SK-N-SH (cell line): ENCODE results near the gene METTL23. TPM values are rescaled to one million over a fixed set of nuclear protein-coding genes. Genes with fewer than 3 reads are reported as not detected.

ENCODE experiments used
- CTCF ChIA-PET: fragments of 300-600, 350-600 bp; formaldehyde crosslinking; extraction: SDS; loops from one replicate; lab custom pipeline; 2021; lab: Yijun Ruan, JAX
- POLR2A ChIA-PET: fragments of 350-600 bp; sonication (Branson Sonifier 250); formaldehyde crosslinking; extraction: SDS; loops from one replicate; lab custom pipeline; 2020; ENCODE audit warnings: antibody characterized with exemption, inconsistent platforms; lab: Yijun Ruan, JAX
- DNase-seq: peaks from one replicate; pipeline ENCODE4 v3.0.0; 2012
- H2AFZ ChIP-seq: fragments of 200-600 bp; sonication (generic); 2 replicates; pipeline ENCODE4 v1.8.1; 2016; ENCODE audit warnings: antibody characterized with exemption, mild to moderate bottlenecking, low read depth
- H3F3A ChIP-seq: fragments of 200-600 bp; sonication (generic); replicated peaks from 2 replicates; pipeline ENCODE3; 2016; ENCODE audit warnings: antibody characterized with exemption, mild to moderate bottlenecking; ENCODE audit not compliant: insufficient read depth
- H3K27ac ChIP-seq, 2 experiments: fragments of 200-500 bp in 1 of 2; fragments of 200-600 bp in 1 of 2; sonication (Bioruptor generic) in 1 of 2; sonication (generic), shearing (Covaris generic) in 1 of 2; 2 replicates each; pipeline versions ENCODE4 v1.5.1 to v1.6.1; 2014 to 2016; ENCODE audit warnings: low read depth in 2 of 2, inconsistent platforms in 1 of 2, low read length in 1 of 2, mild to moderate bottlenecking in 1 of 2, mixed read lengths in 1 of 2
- H3K27me3 ChIP-seq: fragments of 200-600 bp; sonication (generic), shearing (Covaris generic); 2 replicates; pipeline ENCODE4 v1.6.1; 2016; ENCODE audit warnings: mixed run types; ENCODE audit not compliant: insufficient read depth
- H3K36me3 ChIP-seq, 2 experiments: fragments of 200-500 bp in 1 of 2; fragments of 200-600 bp in 1 of 2; sonication (Bioruptor generic) in 1 of 2; sonication (generic) in 1 of 2; replicated peaks in 1 of 2; 2 replicates each; pipeline versions ENCODE3 to v1.5.1; 2014 to 2016; ENCODE audit warnings: low read length in 1 of 2, mild to moderate bottlenecking in 1 of 2; ENCODE audit not compliant: insufficient read depth in 2 of 2, control insufficient read depth in 1 of 2
- H3K4me1 ChIP-seq, 2 experiments: fragments of 200-500 bp in 1 of 2; fragments of 200-600 bp in 1 of 2; sonication (Bioruptor generic) in 1 of 2; sonication (generic), shearing (Covaris generic) in 1 of 2; 2 replicates each; pipeline versions ENCODE4 v1.5.1 to v1.6.1; 2014 to 2016; ENCODE audit warnings: low read depth in 1 of 2, low read length in 1 of 2, mixed run types in 1 of 2; ENCODE audit not compliant: insufficient read depth in 2 of 2, control insufficient read depth in 1 of 2
- H3K4me2 ChIP-seq: fragments of 200-600 bp; sonication (generic), shearing (Covaris generic); 2 replicates; pipeline ENCODE4 v1.6.1; 2017; ENCODE audit warnings: mixed run types
- H3K4me3 ChIP-seq, 2 experiments: fragments of 200-500 bp in 1 of 2; fragments of 200-600 bp in 1 of 2; sonication (Bioruptor generic) in 1 of 2; sonication (generic), shearing (Covaris generic) in 1 of 2; 2 replicates each; pipeline versions ENCODE4 v1.5.1 to v1.8.1; 2014 to 2016; ENCODE audit warnings: low read depth in 2 of 2, inconsistent platforms in 1 of 2, low read length in 1 of 2, mild to moderate bottlenecking in 1 of 2, mixed read lengths in 1 of 2, moderate library complexity in 1 of 2
- H3K79me2 ChIP-seq: fragments of 200-600 bp; sonication (generic); 2 replicates; pipeline ENCODE4 v1.8.1; 2017; ENCODE audit warnings: mild to moderate bottlenecking; ENCODE audit not compliant: insufficient read depth
- H3K9ac ChIP-seq: fragments of 200-600 bp; sonication (generic); 2 replicates; pipeline ENCODE4 v1.6.1; 2017; ENCODE audit warnings: mixed run types
- H3K9me2 ChIP-seq: fragments of 200-600 bp; sonication (generic); 2 replicates; pipeline ENCODE4 v1.6.1; 2017; ENCODE audit warnings: mixed run types
- H3K9me3 ChIP-seq: fragments of 200-600 bp; sonication (generic); 2 replicates; pipeline ENCODE4 v1.6.1; 2017; ENCODE audit warnings: mixed run types, mild to moderate bottlenecking, moderate library complexity
- H4K20me1 ChIP-seq: fragments of 200-600 bp; sonication (generic); 2 replicates; pipeline ENCODE4 v1.6.1; 2017; ENCODE audit warnings: mild to moderate bottlenecking, mixed run types; ENCODE audit not compliant: insufficient read depth
- CTCF ChIP-seq: fragments of 200-600 bp; sonication (generic); IDR thresholded peaks from 2 replicates; pipeline ENCODE4 v1.6.1; 2017; ENCODE audit warnings: antibody characterized with exemption, mild to moderate bottlenecking, moderate library complexity
- EZH2phosphoT487 ChIP-seq: fragments of 200-600 bp; sonication (generic); IDR thresholded peaks from 2 replicates; pipeline ENCODE4 v1.6.1; 2017; ENCODE audit warnings: low read depth, mixed run types, mild to moderate bottlenecking, antibody characterized with exemption, moderate library complexity, borderline replicate concordance
- GABPA ChIP-seq: IDR thresholded peaks from 2 replicates; pipeline ENCODE4 v1.4.0; 2012; ENCODE audit warnings: low read depth, mild to moderate bottlenecking
- IRF3 ChIP-seq: fragments of 150-350 bp; IDR thresholded peaks from 2 replicates; pipeline ENCODE4 v1.6.1; 2016; ENCODE audit warnings: mild to moderate bottlenecking, low read depth, low read length
- JUND ChIP-seq: IDR thresholded peaks from 2 replicates; pipeline ENCODE4 v1.4.0; 2012
- PBX3 ChIP-seq: IDR thresholded peaks from 2 replicates; pipeline ENCODE4; 2012
- POLR2AphosphoS5 ChIP-seq: IDR thresholded peaks from 2 replicates; pipeline ENCODE4 v1.6.1; 2012; ENCODE audit warnings: low read depth, low read length
- RAD21 ChIP-seq: IDR thresholded peaks from 2 replicates; pipeline ENCODE4 v1.6.1; 2012; ENCODE audit warnings: mild to moderate bottlenecking, low read length
- RXRA ChIP-seq: IDR thresholded peaks from 2 replicates; pipeline ENCODE4 v1.4.0; 2012; ENCODE audit warnings: low read depth, mild to moderate bottlenecking, borderline replicate concordance
- SIN3A ChIP-seq: IDR thresholded peaks from 2 replicates; pipeline ENCODE4 v1.6.1; 2012; ENCODE audit warnings: low read depth, mild to moderate bottlenecking, low read length, moderate library complexity, borderline replicate concordance
- TCF12 ChIP-seq: IDR thresholded peaks from 2 replicates; pipeline ENCODE4 v1.4.0; 2012
- ZBTB33 ChIP-seq: IDR thresholded peaks from 2 replicates; pipeline ENCODE4 v1.4.0; 2012; ENCODE audit warnings: low read depth, borderline replicate concordance
- WGBS: methylation state at CpG from one replicate; pipeline ENCODE4 v1.1.6; 2017; ENCODE audit warnings: low lambda C conversion rate; 5-methylcytosine and 5-hydroxymethylcytosine counted together
- polyA plus RNA-seq, 3 experiments: library from polyadenylated mRNA; depleted of rRNA; stranded (reverse); fragments of >200 nt; gene quantifications; 2 replicates each; pipeline ENCODE4 v1.2.3, GENCODE V29; 2012

METTL23 gene
- polyA plus RNA-seq, 1 of the 3 experiments (the other 2 are of a cell fraction): 75.9 TPM

GRCh38 chr17:76775021-76775600 is 48.5 kb downstream of the METTL23 start:
- POLR2A ChIA-PET: no interaction called here
- H3K4me3 ChIP-seq: no peak overlapping the region
- WGBS: 92% methylated on average over 10 of the region's 10 CpGs

More at GRCh38 chr17:76775021-76775600, 48.5 kb downstream of the METTL23 start:
- Histone ChIP-seq H3F3A (peaks cover 17% of the 10 kb centered on the region), H3K4me2 (no peak overlapping the region), H3K27ac (no peak overlapping the region), H3K9me2 (no peaks in the 10 kb centered on the region), H3K36me3 (peaks cover 45 to 47% of the 10 kb centered on the region in 2 experiments), H3K9me3 (no peaks in the 10 kb centered on the region), H4K20me1 (no peaks in the 10 kb centered on the region), H3K9ac (no peak overlapping the region), H3K79me2 (no peaks in the 10 kb centered on the region), H3K4me1 (peaks cover 5 to 13% of the 10 kb centered on the region in 2 experiments; a peak in 2 of 4 replicates), H3K27me3 (no peaks in the 10 kb centered on the region), H2AFZ (no peak overlapping the region)
- TF ChIP-seq PBX3 (no peak), EZH2phosphoT487 (no peak), GABPA (no peak), JUND (no peak), CTCF (no peak), RXRA (no peak), TCF12 (no peak), SIN3A (no peak), RAD21 (no peak), ZBTB33 (no peak), POLR2AphosphoS5 (no peak), IRF3 (no peak)
- no peak for DNase-seq
- CTCF ChIA-PET: no interaction called here
